Type B pancreatic cell (in vitro differentiated cells): ENCODE results near the gene KAT8. TPM values are rescaled to one million over a fixed set of nuclear protein-coding genes. Genes with fewer than 3 reads are reported as not detected.

Experiments
- DNase-seq: peaks from one replicate; pipeline ENCODE4 v3.0.0; 2021; ENCODE audit warnings: mixed read lengths; ENCODE audit not compliant: unreplicated experiment; ENCODE audit errors: extremely low spot score
- H3K27ac Mint-ChIP-seq: 2 replicates; pipeline ENCODE4 v1.8.0; 2021; ENCODE audit warnings: mild to moderate bottlenecking, mixed read lengths
- H3K27me3 Mint-ChIP-seq: 2 replicates; pipeline ENCODE4 v1.8.0; 2021; ENCODE audit warnings: mixed read lengths
- H3K36me3 Mint-ChIP-seq: 2 replicates; pipeline ENCODE4 v1.8.0; 2021; ENCODE audit warnings: mixed read lengths
- H3K4me1 Mint-ChIP-seq: one replicate; pipeline ENCODE4 v1.8.0; 2021; ENCODE audit warnings: mixed read lengths; ENCODE audit not compliant: unreplicated experiment
- H3K4me3 Mint-ChIP-seq: 2 replicates; pipeline ENCODE4 v1.8.0; 2021; ENCODE audit warnings: mild to moderate bottlenecking, mixed read lengths
- H3K9me3 Mint-ChIP-seq: 2 replicates; pipeline ENCODE4 v1.8.0; 2021; ENCODE audit warnings: mixed read lengths
- long read RNA-seq: library from polyadenylated mRNA; unstranded; transcript quantifications from one replicate; pipeline ENCODE4 v2.0.0, GENCODE V29; 2020
- total RNA-seq: library from RNA; stranded (reverse); gene quantifications from 2 replicates; pipeline ENCODE4 v1.2.1, GENCODE V29; 2021; ENCODE audit warnings: low replicate concordance
- TF ChIP-seq, protein P1 (sequence below): fragments of 200-600 bp; sonication (generic); conservative IDR thresholded peaks from 2 replicates; pipeline ENCODE4 v1.5.0; 2021; ENCODE audit warnings: antibody characterized with exemption, mild to moderate bottlenecking

Gene KAT8
- 54.4 and 70.3 TPM in 2 replicates for total RNA-seq
- long read RNA-seq: 0 reads

DNA sequence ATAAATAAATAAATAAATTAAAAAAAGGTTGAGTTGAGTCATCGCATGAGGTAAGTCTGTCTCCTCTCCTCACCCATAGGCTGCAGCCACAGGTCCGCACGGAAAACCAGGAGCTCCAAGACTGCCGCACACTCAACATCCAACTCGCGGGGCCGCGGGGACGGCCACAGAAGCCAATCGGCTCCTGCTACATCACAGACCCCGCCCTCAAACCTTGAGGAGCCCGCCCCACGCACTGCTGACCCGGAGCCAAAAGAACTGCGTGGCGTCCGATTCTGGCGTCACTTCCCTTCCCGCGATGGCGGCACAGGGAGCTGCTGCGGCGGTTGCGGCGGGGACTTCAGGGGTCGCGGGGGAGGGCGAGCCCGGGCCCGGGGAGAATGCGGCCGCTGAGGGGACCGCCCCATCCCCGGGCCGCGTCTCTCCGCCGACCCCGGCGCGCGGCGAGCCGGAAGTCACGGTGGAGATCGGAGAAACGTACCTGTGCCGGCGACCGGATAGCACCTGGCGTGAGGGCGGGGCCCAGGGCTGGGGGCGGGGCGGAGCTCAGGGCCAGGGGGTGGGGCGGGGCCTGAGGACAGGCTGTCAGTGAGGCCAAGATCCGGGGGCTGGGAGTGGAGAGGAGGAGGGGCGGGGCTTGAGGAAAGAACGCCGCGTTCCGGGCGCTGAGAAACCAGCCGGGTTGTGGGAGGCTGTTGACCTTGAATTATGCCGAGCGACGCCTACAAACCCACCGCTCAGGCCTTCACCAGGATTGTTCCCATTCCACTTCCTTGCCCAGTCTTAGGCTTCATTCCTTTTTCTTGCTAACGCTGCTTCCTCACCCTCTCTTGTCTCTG, at the start of gene KAT8:
KAT8 (plus strand) TSS at position 281 of the 839 bp plus-strand sequence; CDS start at position 299, 18 bp downstream.
- DNase-seq: peak; percentile 97
- TF ChIP-seq, protein P1, sequence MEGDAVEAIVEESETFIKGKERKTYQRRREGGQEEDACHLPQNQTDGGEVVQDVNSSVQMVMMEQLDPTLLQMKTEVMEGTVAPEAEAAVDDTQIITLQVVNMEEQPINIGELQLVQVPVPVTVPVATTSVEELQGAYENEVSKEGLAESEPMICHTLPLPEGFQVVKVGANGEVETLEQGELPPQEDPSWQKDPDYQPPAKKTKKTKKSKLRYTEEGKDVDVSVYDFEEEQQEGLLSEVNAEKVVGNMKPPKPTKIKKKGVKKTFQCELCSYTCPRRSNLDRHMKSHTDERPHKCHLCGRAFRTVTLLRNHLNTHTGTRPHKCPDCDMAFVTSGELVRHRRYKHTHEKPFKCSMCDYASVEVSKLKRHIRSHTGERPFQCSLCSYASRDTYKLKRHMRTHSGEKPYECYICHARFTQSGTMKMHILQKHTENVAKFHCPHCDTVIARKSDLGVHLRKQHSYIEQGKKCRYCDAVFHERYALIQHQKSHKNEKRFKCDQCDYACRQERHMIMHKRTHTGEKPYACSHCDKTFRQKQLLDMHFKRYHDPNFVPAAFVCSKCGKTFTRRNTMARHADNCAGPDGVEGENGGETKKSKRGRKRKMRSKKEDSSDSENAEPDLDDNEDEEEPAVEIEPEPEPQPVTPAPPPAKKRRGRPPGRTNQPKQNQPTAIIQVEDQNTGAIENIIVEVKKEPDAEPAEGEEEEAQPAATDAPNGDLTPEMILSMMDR: no peak
- H3K36me3 Mint-ChIP-seq: peaks cover 17% of the 10 kb centered on the region
- peak within 1 kb of the TSS; percentile 95 for H3K27ac Mint-ChIP-seq
- peak within 1 kb of the TSS; percentile 88 for H3K4me3 Mint-ChIP-seq
- H3K27me3 Mint-ChIP-seq: no peaks in the 10 kb centered on the region
- H3K4me1 Mint-ChIP-seq: peaks cover 8% of the 10 kb centered on the region
- H3K9me3 Mint-ChIP-seq: no peaks in the 10 kb centered on the region

DNA sequence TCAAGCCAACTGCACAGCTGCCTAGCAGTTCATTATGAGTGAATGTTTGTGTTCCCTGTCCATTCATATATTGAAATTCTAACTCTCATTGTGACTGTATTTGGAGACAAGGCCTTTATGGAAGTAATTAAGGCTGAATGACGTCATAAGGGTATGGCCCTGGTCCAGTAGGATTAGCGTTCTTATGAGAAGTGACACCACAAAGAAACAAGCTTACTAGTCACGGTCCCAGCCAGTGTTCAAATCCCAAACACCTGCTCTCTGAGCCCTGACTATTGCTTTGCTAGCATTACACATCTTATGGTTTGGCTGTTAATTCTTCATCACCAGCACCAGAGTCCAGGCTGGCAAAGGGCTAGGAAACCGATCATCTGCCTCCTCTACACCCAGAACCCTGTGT, 45.6 kb upstream of the KAT8 start:
- Mint-ChIP-seq H3K27me3 (no peaks in the 10 kb centered on the region), H3K4me1 (peaks cover 21% of the 10 kb centered on the region), H3K9me3 (no peaks in the 10 kb centered on the region), H3K4me3 (peak overlapping the region; percentile 98), H3K27ac (peak overlapping the region; percentile 97), H3K36me3 (peaks cover 7% of the 10 kb centered on the region)
- no peak for DNase-seq
- TF ChIP-seq, protein P1: no peak

DNA sequence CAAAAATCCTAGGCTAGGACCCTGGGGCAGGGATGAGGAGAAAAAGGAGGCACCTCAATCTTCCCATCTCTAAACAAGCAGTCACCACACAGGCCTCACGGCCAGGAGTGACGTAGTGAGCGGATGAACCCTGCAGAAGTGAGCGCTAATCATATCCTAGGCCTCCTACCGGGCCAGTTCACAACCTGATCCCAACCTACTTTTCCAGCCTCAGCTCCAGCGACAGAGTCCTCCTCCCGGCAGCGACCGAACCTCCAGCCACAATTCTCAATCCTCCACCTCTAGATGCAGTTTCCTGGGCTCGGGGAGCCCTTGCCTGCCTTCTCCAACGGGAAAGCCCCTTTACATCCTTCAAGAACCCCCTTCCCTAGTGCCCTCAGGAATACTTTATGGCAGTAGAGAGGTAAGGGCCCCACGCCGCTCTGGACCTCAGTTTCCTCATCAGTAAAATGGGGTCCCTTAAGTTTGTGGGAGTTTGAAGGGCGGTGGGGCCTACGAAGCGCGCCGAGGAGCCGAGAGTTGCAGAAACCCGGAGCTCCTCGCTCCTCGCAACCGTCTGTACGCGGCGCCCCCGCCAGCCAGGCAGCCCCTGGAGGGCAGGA, 44.8 kb upstream of the KAT8 start:
- Mint-ChIP-seq H3K27me3 (no peaks in the 10 kb centered on the region), H3K4me1 (peaks cover 21% of the 10 kb centered on the region), H3K4me3 (peak overlapping the region; percentile 98), H3K27ac (peak overlapping the region; percentile 97), H3K9me3 (no peaks in the 10 kb centered on the region), H3K36me3 (peaks cover 7% of the 10 kb centered on the region)
- DNase-seq: no peak
- TF ChIP-seq, protein P1: peak; percentile 13

DNA sequence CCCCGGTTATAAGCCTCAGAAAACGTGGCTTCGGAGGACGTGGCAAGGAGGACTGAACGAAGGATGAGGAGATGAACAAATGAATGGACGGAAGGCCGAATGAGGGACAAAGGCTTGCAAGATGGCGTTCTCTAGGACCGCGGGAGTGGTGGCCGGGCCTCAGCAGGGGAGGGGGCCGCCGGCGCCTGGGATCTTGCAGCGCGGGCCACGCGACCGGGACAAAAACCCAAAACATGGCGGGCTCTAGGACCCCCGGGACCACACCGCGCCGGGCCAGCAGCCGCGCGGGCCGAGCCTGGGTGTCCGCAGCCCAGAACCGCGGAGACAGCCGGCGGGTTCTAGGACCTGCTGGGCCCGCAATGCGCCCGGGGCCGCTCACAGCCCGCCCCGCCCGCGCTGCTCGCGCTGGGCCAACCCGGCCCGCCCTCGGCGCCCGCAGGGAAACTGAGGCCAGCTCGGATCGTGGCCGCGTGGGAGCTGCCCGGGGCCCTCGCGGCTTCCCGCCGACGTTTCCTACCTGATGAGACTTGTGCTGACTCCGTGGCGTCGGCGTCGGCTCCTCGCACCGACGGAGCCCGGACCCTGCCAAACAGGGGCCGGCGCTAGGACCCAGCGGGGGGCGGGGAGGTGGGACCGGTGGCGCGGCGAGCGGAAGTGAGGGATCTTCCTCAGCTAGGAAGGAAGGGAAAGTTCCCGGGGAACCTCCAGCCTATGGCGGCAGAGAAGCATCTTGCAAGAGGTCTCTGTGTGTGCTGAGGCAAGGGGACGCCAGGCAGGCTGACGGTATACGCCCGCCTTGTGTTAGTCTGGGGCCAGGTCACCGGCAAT, 44.1 kb upstream of the KAT8 start:
- peak; percentile 92 for DNase-seq
- H3K27ac Mint-ChIP-seq: peak overlapping the region; percentile 97
- peak overlapping the region; percentile 98 for H3K4me3 Mint-ChIP-seq
- H3K27me3 Mint-ChIP-seq: no peaks in the 10 kb centered on the region
- H3K36me3 Mint-ChIP-seq: peaks cover 11% of the 10 kb centered on the region
- H3K4me1 Mint-ChIP-seq: peaks cover 21% of the 10 kb centered on the region
- H3K9me3 Mint-ChIP-seq: no peaks in the 10 kb centered on the region
- TF ChIP-seq, protein P1: no peak

DNA sequence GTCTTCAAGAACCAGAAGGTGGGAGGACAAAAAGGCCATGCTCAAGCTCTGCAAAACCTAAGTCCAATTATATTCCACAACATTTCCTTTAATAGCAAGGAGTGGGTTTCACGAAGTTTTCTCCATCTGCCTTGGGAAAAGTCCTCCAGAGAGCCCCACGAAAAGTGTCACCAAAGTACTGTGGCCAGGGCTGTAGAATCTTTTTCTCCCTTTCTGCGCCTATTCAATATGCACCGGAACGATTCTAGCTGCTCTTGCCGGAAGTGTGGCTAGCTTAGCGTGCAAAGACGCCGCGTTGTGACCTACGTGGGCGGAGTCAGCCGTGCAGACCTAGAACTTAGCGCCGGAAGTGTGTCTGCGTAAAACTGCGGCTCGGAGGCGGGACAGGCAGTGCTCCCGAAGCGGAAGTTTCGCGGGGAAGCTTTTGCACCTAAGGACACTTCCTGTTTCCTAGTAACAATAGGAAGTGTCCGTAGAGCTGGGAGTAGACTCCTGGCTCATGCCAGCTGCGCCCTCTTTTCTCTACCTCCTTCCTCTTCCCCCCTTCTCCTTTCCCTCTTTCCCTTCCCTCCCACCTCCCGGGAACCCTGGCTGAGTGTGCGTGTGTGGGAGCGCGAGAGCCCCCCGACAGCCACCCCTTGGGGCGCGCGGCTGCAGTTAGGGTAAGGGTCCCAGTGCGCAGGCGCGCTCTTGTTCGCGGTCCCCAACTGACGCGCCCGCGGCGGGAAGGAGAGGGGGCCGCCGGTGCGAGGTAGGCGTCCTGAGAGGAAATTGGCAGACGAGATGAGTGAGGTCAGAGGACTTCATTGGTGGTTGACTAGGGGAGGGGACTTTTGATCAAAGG, 43.3 kb upstream of the KAT8 start, which contains the start of the genes ZNF646 and ZNF668:
ZNF646 (plus strand) TSS at position 453 of the 844 bp plus-strand sequence. CDS start 1,903 bp downstream, outside the sequence.
ZNF668 (minus strand) TSS at position 271 of the 844 bp plus-strand sequence. CDS start 9,781 bp downstream, outside the sequence.
- Mint-ChIP-seq H3K27me3 (no peaks in the 10 kb centered on the region), H3K4me3 (peak within 1 kb of the TSS; percentile 98), H3K36me3 (peaks cover 11% of the 10 kb centered on the region), H3K9me3 (no peaks in the 10 kb centered on the region), H3K4me1 (peaks cover 21% of the 10 kb centered on the region), H3K27ac (peak within 1 kb of the TSS; percentile 97)
- TF ChIP-seq, protein P1: no peak
- peak; percentile 97 for DNase-seq
